Spleen (tissue), 11 donors: ENCODE results near the gene CD79A. TPM values are rescaled to one million over a fixed set of nuclear protein-coding genes. Genes with fewer than 3 reads are reported as not detected.

Experiments
- DNase-seq: peaks from one replicate; pipeline ENCODE4 v3.0.0-alpha.2; 2020
- H3K27ac ChIP-seq, 8 donors: fragments of 200-600 bp; sonication (generic) in 7 of 8; 1 replicate in 4 of 8; 2 replicates in 4 of 8; pipeline versions ENCODE4 v1.5.0 to v1.8.0; 2016 to 2021; ENCODE audit warnings: inconsistent platforms in 4 of 8, mild to moderate bottlenecking in 4 of 8, moderate library complexity in 1 of 8
- H3K27me3 ChIP-seq, 7 donors: fragments of 200-600 bp; sonication (generic) in 6 of 7; replicated peaks in 1 of 7; 1 replicate in 4 of 7; 2 replicates in 3 of 7; pipeline versions ENCODE4 v1.5.0 to v1.8.0; 2016 to 2021; ENCODE audit warnings: inconsistent platforms in 3 of 7, mild to moderate bottlenecking in 1 of 7
- H3K36me3 ChIP-seq, 6 donors: fragments of 200-600 bp; sonication (generic) in 5 of 6; 1 replicate in 4 of 6; 2 replicates in 2 of 6; pipeline versions ENCODE4 v1.5.0 to v1.8.0; 2016 to 2021; ENCODE audit warnings: inconsistent platforms in 2 of 6
- H3K4me1 ChIP-seq, 6 donors: fragments of 200-600 bp; sonication (generic) in 5 of 6; 1 replicate in 3 of 6; 2 replicates in 3 of 6; pipeline versions ENCODE4 v1.5.0 to v1.8.0; 2016 to 2021; ENCODE audit warnings: inconsistent platforms in 3 of 6
- H3K4me3 ChIP-seq, 8 donors: fragments of 200-600 bp; sonication (generic) in 7 of 8; 1 replicate in 4 of 8; 2 replicates in 4 of 8; pipeline versions ENCODE4 v1.5.0 to v1.8.0; 2016 to 2021; ENCODE audit warnings: inconsistent platforms in 4 of 8, mild to moderate bottlenecking in 4 of 8, moderate library complexity in 2 of 8
- H3K9me3 ChIP-seq, 8 donors: fragments of 200-600 bp; sonication (generic) in 7 of 8; 1 replicate in 4 of 8; 2 replicates in 4 of 8; pipeline versions ENCODE4 v1.5.0 to v1.8.0; 2016 to 2021; ENCODE audit warnings: inconsistent platforms in 4 of 8
- CTCF ChIP-seq, 11 experiments: fragments of 200-600 bp in 7 of 11; fragments of 450-650 bp in 4 of 11; sonication (generic) in 4 of 11; IDR thresholded peaks in 8 of 11; conservative IDR thresholded peaks in 3 of 11; 1 replicate in 7 of 11; 2 replicates in 4 of 11; pipeline versions ENCODE4 v1.4.0 to v1.8.0; 2016 to 2021; ENCODE audit warnings: antibody characterized with exemption in 11 of 11, inconsistent platforms in 4 of 11, mild to moderate bottlenecking in 1 of 11
- POLR2A ChIP-seq, 3 donors: fragments of 450-650 bp; IDR thresholded peaks; one replicate each; pipeline ENCODE4 v1.5.1; 2017; ENCODE audit warnings: antibody characterized with exemption in 3 of 3, mild to moderate bottlenecking in 1 of 3
- POLR2AphosphoS5 ChIP-seq, 3 donors: sonication (generic); formaldehyde crosslinking; IDR thresholded peaks; one replicate each; pipeline ENCODE4 v1.5.1; 2017; ENCODE audit warnings: antibody characterized with exemption in 3 of 3
- WGBS, 5 donors: extraction: QIAGEN DNeasy Blood & Tissue Kit in 3 of 5; methylation state at CpG; one replicate each; pipeline versions ENCODE4 v1.1.5 to v1.1.7; 2013 to 2018; 5-methylcytosine and 5-hydroxymethylcytosine counted together
- intact Hi-C: fragments of 100-400 bp; cut with DNase I; formaldehyde crosslinking; loops from one replicate; pipeline ENCODE4 v1.15.0; 2023; ENCODE audit warnings: low total_unique reads
- polyA plus RNA-seq, 3 donors: library from polyadenylated mRNA; stranded (reverse); fragments of 200-250 nt; gene quantifications; one replicate each; pipeline ENCODE4 v1.2.1, GENCODE V29; 2013
- total RNA-seq, 7 donors: library from RNA; depleted of rRNA in 3 of 7; stranded (reverse); fragments of >200 nt in 3 of 7; fragmentation: NEBNext Ultra II Directional in 4 of 7; extraction: Animal tissue kit (Norgen Biotek cat#: 25700) in 4 of 7; gene quantifications; one replicate each; pipeline versions ENCODE4 v1.1.0 to v1.2.1, GENCODE V29; 2016 to 2021
- donor health status: healthy with polysubstance abuse.
- donor health status: DM: no; HTN: no; CAD: no; lungs with moderate emphysema.
- donor health status: DM: no; HTN: no; CAD: no.
- donor health status: Bipolar disorder and iron deficiency.
- donor health status: healthy.
- donor health status: DM: no; HTN: no; CAD: no.
- donor health status: DM: yes; HTN: yes; CAD: no.

CD79A gene
- total and polyA plus RNA-seq, 10 donors: 222 to 1,033 (median 311) TPM

- intact Hi-C loops: no loop called here
- H3K4me3 ChIP-seq: no peak overlapping the region
- no peak for DNase-seq
- no peaks in the 10 kb centered on the region for H3K9me3 ChIP-seq
- no peak overlapping the region for H3K27ac ChIP-seq
- WGBS, 5 donors: 65 to 75% (median 71%) methylated on average over 13 of the region's 13 CpGs
- H3K4me1 ChIP-seq: peaks cover 0 to 61% (median 30%) of the 10 kb centered on the region in 6 donors
- TF ChIP-seq POLR2A (IDR thresholded peaks at IDR 0.05) (no peak), POLR2AphosphoS5 (IDR thresholded peaks at IDR 0.05) (peak; percentile 5 to 50 (median 37)), CTCF (IDR thresholded peaks at IDR 0.05 in 8 of 11, conservative IDR thresholded peaks at IDR 0.05 in 3 of 11) (no peak)
- peaks cover 0 to 24% (median 19%) of the 10 kb centered on the region in 6 donors for H3K36me3 ChIP-seq
- peaks cover 3 to 52% (median 38%) of the 10 kb centered on the region in 7 donors for H3K27me3 ChIP-seq
Observed at GRCh38 chr19:41910992-41911888, 34.2 kb downstream of the CD79A start.

GRCh38 chr19:41911889-41912731 is 35.0 kb downstream of the CD79A start:
- no peaks in the 10 kb centered on the region for H3K9me3 ChIP-seq
- H3K36me3 ChIP-seq: peaks cover 0 to 15% (median 11%) of the 10 kb centered on the region in 6 donors
- H3K27ac ChIP-seq: no peak overlapping the region
- intact Hi-C loops: no loop called here
- TF ChIP-seq CTCF (IDR thresholded peaks at IDR 0.05 in 8 of 11, conservative IDR thresholded peaks at IDR 0.05 in 3 of 11) (no peak), POLR2A (IDR thresholded peaks at IDR 0.05) (no peak), POLR2AphosphoS5 (IDR thresholded peaks at IDR 0.05) (peak; percentile 38 to 77 (median 40))
- 17 to 28% (median 21%) methylated on average over 23 to 29 of the region's 29 CpGs for WGBS, 5 donors
- no peak for DNase-seq
- H3K27me3 ChIP-seq: peaks cover 3 to 60% (median 46%) of the 10 kb centered on the region in 7 donors
- H3K4me3 ChIP-seq: no peak overlapping the region
- H3K4me1 ChIP-seq: peaks cover 0 to 63% (median 30%) of the 10 kb centered on the region in 6 donors

GRCh38 chr19:41912899-41913537 is 35.9 kb downstream of the CD79A start:
- H3K4me3 ChIP-seq: no peak overlapping the region
- peaks cover 0 to 6% (median 3%) of the 10 kb centered on the region in 6 donors for H3K36me3 ChIP-seq
- H3K9me3 ChIP-seq: no peaks in the 10 kb centered on the region
- intact Hi-C loops: no loop called here
- no peak for DNase-seq
- TF ChIP-seq POLR2A (IDR thresholded peaks at IDR 0.05) (no peak), CTCF (IDR thresholded peaks at IDR 0.05 in 8 of 11, conservative IDR thresholded peaks at IDR 0.05 in 3 of 11) (no peak), POLR2AphosphoS5 (IDR thresholded peaks at IDR 0.05) (peak in 1 of 3 donors; percentile 6)
- H3K4me1 ChIP-seq: peaks cover 0 to 63% (median 30%) of the 10 kb centered on the region in 6 donors
- 2 to 4% (median 3%) methylated on average over 39 to 51 of the region's 51 CpGs for WGBS, 5 donors
- H3K27ac ChIP-seq: no peak overlapping the region
- H3K27me3 ChIP-seq: peaks cover 3 to 69% (median 55%) of the 10 kb centered on the region in 7 donors
